ENCODE results near the gene DIPK2A. TPM values are rescaled to one million over a fixed set of nuclear protein-coding genes. Genes with fewer than 3 reads are reported as not detected.

DIPK2A gene
- total and polyA plus RNA-seq, 2 of the 13 experiments (the other 11 are each of a cell fraction or from before 2014, with no cell fraction given), result 5.8 to 8.0 TPM

- TF ChIP-seq ZNF513 (CRISPR knock-in tag; conservative IDR thresholded peaks at IDR 0.05) (no peak), ZBED4 (CRISPR knock-in tag; IDR thresholded peaks at IDR 0.05; ENCODE audit: borderline replicate concordance) (no peak), GZF1 (CRISPR knock-in tag; IDR thresholded peaks at IDR 0.05) (peak; percentile 0; the same call in 1 of the 2 replicates), SP2 (CRISPR knock-in tag; IDR thresholded peaks at IDR 0.05) (no peak), TCF7L2 (IDR thresholded peaks at IDR 0.05; ENCODE audit: low read depth, low read length) (peak; percentile 57; the same call in 1 of the 2 replicates), SNAI1 (CRISPR knock-in tag; IDR thresholded peaks at IDR 0.05; ENCODE audit: borderline replicate concordance) (no peak), ZNF558 (CRISPR knock-in tag; IDR thresholded peaks at IDR 0.05; ENCODE audit: borderline replicate concordance) (0 out of 2 replicates have a peak, but pooled peaks have one; percentile 60), KMT2B (CRISPR knock-in tag; IDR thresholded peaks at IDR 0.05) (no peak), NCOA2 (CRISPR knock-in tag; IDR thresholded peaks at IDR 0.05) (peak; percentile 75), ARNT2 (CRISPR knock-in tag; IDR thresholded peaks at IDR 0.05; ENCODE audit: low read depth) (no peak), GTF3A (CRISPR knock-in tag; conservative IDR thresholded peaks at IDR 0.05) (no peak), ZFP37 (CRISPR knock-in tag; IDR thresholded peaks at IDR 0.05; ENCODE audit: borderline replicate concordance) (no peak), PAXIP1 (CRISPR knock-in tag; conservative IDR thresholded peaks at IDR 0.05) (peak; percentile 69), ZNF652 (CRISPR knock-in tag; IDR thresholded peaks at IDR 0.05; ENCODE audit: borderline replicate concordance, low read depth) (no peak), MNT (IDR thresholded peaks at IDR 0.05) (no peak), ZEB1 (IDR thresholded peaks at IDR 0.05; ENCODE audit: insufficient replicate concordance, low read depth) (no peak), RORA (CRISPR knock-in tag; IDR thresholded peaks at IDR 0.05) (no peak)
Observed at GRCh38 chr3:143973259-143974021, 1.8 kb downstream of the DIPK2A start (continued).

All from HepG2 (cell line).